HG02571 (cell line): ENCODE measurements around the gene NOS3.
"Not testable (repeated sequence)": the region's sequence is repeated elsewhere in the genome, so short reads cannot be mapped to it uniquely, and the experiment has no call there.

ENCODE experiments used
- ATAC-seq: cut with Tn5 transposase; IDR thresholded peaks from one replicate; pipeline ENCODE4 v1.9.1; 2021; ENCODE audit warnings: mild to moderate bottlenecking, moderate library complexity; ENCODE audit not compliant: unreplicated experiment

NOS3 gene

GRCh38 chr7:151032936-151033863 lies 42.4 kb downstream of the NOS3 start:
- ATAC-seq, result no peak

DNA sequence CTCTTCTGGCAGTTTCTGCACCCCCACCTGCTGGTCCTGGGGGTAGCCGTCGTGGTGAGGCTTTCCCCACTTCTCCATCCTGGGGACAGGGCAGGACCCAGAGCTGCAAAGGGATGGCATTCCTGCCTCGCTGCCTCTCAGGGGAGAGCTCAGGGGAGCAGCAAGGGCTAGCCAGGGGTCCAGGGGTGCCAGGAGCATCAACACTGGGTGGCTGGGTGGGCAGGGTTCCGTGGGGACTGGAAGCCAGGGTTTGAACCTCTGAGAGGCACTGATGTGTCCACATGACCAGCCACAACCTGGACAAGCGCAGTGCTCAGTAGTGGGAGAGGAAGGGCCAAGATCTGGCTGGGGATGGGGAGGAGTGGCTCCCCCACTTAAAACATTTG lies 43.0 kb downstream of the NOS3 start:
- ATAC-seq, result no peak

DNA sequence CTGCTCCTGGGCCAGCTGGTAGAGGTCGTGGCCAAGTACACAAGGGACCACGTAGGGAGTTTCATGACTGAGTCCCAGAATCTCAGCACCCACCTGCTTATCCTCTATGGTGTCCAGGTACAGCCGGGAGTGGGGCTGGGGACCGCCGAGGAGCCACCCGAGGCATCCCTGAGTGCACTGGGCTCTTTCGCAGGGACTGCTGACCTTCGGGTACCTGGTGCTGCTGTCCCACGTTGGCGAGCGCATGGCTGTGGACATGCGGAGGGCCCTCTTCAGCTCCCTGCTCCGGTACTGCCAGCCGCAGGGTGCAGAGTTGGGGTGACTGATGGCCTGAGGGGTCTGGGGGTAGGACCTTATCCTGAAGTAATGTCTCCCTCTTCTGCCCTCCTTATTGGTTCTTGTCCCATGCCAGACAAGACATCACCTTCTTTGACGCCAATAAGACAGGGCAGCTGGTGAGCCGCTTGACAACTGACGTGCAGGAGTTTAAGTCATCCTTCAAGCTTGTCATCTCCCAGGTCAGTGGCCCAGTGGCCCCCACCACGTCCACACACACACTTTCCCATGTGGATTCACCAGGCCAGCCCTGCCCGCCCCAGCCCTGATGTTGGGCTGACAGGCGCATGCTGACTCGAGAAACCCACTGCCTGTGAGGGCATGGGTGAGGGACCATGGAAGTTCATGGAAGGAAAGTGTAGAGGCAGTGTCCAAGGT lies 43.7 kb downstream of the NOS3 start:
- ATAC-seq, result no peak

GRCh38 chr7:151035026-151035717 lies 44.4 kb downstream of the NOS3 start:
- ATAC-seq, result no peak

DNA sequence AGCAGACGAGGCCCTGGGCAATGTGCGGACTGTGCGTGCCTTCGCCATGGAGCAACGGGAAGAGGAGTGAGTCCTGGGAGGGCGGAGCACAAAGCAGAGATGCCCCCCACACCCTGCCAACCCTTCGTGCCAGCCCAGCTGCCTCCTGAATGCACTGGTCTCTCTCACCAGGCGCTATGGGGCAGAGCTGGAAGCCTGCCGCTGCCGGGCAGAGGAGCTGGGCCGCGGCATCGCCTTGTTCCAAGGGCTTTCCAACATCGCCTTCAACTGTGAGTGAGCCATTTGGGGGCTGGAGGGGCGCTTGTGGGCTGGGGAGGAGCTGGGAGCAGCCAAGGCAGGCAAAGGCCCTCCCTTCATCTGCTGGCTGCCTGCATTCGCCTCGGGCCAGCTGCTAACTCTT lies 45.1 kb downstream of the NOS3 start:
- no peak for ATAC-seq

GRCh38 chr7:151038951-151039849 lies 48.4 kb downstream of the NOS3 start:
- no peak for ATAC-seq

- no peak for ATAC-seq
Measured at GRCh38 chr7:151039850-151040548, 49.2 kb downstream of the NOS3 start.

GRCh38 chr7:151040616-151041375 lies 50.0 kb downstream of the NOS3 start:
- no peak for ATAC-seq

GRCh38 chr7:151043449-151043848 lies 52.6 kb downstream of the NOS3 start:
- ATAC-seq, result not testable (repeated sequence)

- ATAC-seq, result no peak
Measured at GRCh38 chr7:151043959-151044358, 53.1 kb downstream of the NOS3 start.

DNA sequence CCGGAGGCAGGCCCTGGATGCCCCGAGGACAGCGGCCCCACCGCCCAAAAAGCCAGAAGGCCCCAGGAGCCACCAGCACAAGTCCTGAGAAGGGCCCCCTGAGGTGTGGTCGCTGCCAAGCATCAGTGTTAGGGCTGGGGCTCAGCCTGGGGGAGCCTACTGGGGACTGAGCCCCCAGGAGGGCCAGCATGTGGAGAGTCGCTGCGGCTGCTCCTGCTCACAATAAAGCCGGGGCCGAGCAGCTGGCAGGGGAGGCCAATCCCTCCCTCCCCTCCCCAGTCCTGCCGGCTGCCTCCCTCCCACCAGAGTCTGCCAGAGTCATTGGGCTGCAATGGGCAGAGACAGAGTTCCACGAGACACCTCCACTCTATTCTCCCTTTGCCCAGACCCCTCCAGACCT lies 54.4 kb downstream of the NOS3 start:
- ATAC-seq, result no peak

- no peak for ATAC-seq
Measured at GRCh38 chr7:151045967-151046366, 55.1 kb downstream of the NOS3 start.

- no peak for ATAC-seq
Measured at GRCh38 chr7:151046603-151047573, 56.1 kb downstream of the NOS3 start.

- no peak for ATAC-seq
Measured at GRCh38 chr7:151047976-151048815, 57.4 kb downstream of the NOS3 start, which contains the start of gene ASIC3. Gene ASIC3 (plus strand): TSS chr7:151048531. CDS start chr7:151048886, 355 bp downstream.

- ATAC-seq, result no peak
Measured at GRCh38 chr7:151048911-151049463, 58.2 kb downstream of the NOS3 start.

DNA sequence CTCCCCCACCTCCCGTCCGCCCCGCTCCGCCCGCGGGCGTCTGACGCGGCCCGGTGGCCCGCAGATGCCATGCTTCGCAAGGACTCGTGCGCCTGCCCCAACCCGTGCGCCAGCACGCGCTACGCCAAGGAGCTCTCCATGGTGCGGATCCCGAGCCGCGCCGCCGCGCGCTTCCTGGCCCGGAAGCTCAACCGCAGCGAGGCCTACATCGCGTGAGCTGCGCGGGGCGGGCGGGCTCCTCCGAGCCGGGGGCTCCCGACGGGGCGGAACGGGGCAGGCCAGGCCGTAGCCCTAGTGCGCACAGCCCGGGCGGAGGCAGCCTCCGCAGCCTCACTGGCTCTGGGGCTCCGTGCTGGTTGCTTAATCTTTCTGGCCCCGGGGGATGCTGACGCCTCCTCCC lies 60.3 kb downstream of the NOS3 start:
- ATAC-seq, result no peak

GRCh38 chr7:151053096-151053495 lies 62.3 kb downstream of the NOS3 start:
- ATAC-seq, result no peak
